GM10847 (cell line): ENCODE measurements around the gene DPP3.

Experiments
- POLR2A ChIP-seq: IDR thresholded peaks from 2 replicates; pipeline ENCODE4 v1.6.1; 2011; ENCODE audit not compliant: insufficient read length; ENCODE audit errors: extremely low read depth

The DPP3 gene

GRCh38 chr11:66557733-66558326 is 77.6 kb downstream of the DPP3 start:
- TF ChIP-seq POLR2A = no peak
